ENCODE measurements around the gene ANKRD55. TPM values are rescaled to one million over a fixed set of nuclear protein-coding genes. Genes with fewer than 3 reads are reported as not detected.
A peak's percentile ranks its signal among the peaks of the same experiment; 100 is the strongest.
"Not testable (repeated sequence)": the region's sequence is repeated elsewhere in the genome, so short reads cannot be mapped to it uniquely, and the experiment has no call there.

ANKRD55 gene
- total RNA-seq, 1 donor from 2014 or later = 4.0 TPM

- DNase-seq (ENCODE audit: low read depth in 2 of 2) = no peak
Measured at GRCh38 chr5:56253924-56254323, 20.8 kb upstream of the ANKRD55 start.

DNA sequence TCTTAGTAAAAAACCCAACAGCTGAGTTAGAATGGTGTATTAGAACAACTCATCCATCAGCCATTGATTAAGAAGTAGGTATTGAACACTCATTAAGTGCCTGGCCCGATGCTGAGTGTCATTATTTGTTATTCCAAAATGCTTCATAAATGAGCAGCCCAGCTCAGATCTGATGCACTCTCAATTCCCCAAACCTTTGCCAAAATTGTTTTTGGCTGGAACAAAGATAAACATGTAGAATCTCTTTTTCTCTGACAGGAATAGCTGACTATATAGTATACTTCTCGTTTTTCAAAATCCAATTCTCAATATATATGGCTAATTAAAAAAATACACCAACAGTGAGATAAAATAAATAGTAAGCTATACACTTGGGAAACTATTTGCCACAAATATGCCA is 20.0 kb upstream of the ANKRD55 start:
- no peak for DNase-seq (ENCODE audit: low read depth in 2 of 2)

DNA sequence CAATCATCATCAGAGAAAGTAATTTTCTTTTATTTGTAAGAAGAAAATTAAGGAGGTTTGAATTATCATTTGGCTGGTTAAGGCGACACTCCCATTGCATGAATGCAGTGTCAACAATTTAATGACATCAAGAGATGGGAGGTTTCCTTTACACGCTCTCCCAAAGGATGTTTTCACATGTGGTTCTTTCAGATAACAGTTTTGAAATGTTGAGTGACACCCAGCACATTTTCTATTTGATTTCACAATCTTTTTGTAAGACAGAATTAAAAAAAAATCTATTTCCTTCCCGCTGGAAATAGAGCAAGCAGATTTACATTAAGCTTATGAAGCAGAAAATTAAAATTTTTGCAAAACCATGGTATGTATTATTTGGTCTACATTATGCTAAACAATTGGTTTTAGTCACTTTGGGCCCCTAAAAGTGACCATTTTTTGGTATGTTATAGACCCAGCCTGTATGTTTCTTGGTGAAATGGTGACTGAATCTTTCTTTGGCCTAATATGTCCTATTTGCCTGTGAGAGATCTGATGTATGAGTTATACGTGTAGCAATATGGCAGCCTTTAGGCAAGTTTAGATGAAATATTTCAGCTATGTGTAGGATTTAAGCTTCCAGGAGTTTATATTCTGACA is 18.9 kb upstream of the ANKRD55 start:
- DNase-seq (ENCODE audit: low read depth in 2 of 2) = peak; percentile 83 to 95

DNA sequence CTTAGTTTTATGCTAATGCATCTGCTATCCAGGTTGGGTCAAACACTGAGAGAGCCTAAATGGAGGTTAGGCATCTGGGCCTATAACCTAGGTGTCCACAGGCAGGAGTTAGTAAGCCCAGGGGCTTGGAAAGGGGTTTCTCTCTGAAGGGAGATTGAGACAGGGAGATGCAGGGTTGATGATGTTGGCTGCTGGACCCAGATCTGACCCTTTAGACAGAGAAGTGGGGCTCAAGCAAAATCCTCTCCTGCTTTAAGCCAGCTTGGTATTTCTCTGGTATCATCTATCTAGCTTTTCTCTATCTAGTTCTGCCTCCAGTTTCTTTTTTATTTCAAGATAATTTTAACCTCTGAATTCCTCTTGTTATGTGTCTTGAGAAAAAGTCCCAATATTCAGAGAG is 18.3 kb upstream of the ANKRD55 start:
- DNase-seq (ENCODE audit: low read depth in 2 of 2) = no peak

GRCh38 chr5:56250011-56250410 is 16.9 kb upstream of the ANKRD55 start:
- no peak for DNase-seq (ENCODE audit: low read depth in 2 of 2)

DNA sequence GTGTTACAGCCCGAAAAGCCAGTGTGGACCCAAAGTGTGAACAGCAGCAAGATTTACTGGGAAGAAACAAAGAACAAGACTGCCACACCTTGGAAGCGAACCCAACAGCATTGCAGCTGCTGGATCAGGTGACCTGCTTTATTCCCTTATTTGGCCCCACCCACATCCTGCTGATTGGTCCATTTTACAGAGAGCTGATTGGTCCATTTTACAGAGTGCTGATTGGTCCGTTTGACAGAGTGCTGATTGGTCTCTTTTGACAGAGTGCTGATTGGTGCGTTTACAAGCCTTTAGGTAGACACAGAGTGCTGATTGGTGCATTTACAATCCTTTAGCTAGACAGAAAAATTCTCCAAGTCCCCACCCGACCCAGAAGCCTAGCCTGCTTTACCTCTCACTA is 16.0 kb upstream of the ANKRD55 start:
- DNase-seq (ENCODE audit: low read depth in 2 of 2) = not testable (repeated sequence)

DNA sequence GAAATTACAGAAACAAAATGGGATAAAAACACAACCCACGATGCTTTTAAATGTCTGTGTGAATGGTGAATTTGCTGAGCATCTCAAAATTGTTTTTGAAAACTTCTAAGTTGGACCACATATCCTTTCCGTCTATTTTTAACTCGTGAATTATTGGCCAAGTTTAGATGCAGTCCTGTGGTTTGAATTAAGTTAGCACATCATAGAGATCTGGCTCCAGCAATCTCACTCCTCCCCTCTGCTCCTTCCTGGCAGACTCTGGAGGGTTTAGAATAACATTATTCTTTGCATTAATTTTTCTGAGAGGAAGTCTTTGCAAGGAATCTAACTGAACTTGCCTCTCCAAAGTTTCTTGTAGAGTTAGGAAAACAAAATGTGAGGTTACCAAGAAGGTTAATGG is 14.5 kb upstream of the ANKRD55 start:
- no peak for DNase-seq (ENCODE audit: low read depth in 2 of 2)

DNA sequence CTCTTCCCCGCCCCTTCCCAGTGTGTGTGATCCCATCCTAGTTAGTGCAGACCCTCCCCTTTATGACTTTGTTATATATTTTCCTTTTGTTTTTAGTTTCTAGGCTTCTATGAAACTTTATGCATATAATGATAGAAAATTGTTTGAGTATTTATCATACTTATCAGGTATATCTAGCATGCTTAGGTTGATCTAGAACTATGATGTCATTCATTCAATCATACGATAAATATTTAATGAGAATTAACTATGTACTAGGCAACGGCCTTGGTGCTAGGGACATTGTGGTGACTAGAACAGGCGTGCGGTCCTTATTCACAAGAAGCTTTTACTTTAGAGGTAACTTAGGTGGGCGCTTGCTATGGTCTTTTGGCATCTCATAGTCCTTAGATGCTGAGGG is 13.6 kb upstream of the ANKRD55 start:
- no peak for DNase-seq (ENCODE audit: low read depth in 2 of 2)

GRCh38 chr5:56245481-56245880 is 12.4 kb upstream of the ANKRD55 start:
- DNase-seq (ENCODE audit: low read depth in 2 of 2) = no peak

GRCh38 chr5:56244627-56245026 is 11.5 kb upstream of the ANKRD55 start:
- no peak for DNase-seq (ENCODE audit: low read depth in 2 of 2)

DNA sequence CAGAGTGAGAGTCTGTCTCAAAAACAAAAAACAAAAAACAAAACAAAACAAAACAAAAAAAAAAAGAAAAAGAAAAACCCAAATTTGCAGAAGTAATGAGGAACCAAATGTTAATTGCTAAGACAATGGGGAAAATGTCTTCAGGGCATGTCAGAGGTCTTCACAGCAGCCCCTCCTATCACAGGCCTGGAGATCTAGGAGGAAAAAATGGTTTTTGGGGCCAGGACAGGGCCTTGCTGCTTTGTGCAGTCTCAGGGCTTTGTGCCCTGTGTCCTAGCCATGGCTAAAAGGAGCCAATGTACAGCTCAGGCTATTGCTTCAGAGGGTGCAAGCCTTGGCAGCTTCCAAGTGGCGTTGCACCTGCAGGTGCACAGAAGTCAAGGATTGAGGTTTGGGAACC is 9.1 kb upstream of the ANKRD55 start:
- not testable (repeated sequence) for DNase-seq (ENCODE audit: low read depth in 2 of 2)

DNA sequence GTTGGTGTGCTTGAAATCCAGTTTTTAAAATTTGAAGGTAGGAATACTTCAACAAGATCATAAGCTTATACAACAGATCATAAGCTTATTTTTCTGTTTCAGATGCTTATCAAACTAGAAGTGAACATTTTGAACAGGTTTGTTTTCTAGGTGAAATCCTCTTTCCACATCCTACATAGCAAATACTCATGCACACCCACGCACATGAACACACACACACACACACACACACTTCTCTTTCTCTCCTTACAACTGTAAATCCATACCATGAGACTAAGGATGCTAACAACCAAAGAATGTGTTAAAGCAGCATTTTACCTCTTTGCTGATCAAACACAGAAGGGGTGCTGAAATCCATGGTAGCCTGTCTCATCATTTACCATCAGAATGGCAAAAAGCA is 592 bp downstream of the ANKRD55 start:
- DNase-seq (ENCODE audit: low read depth in 2 of 2) = no peak

DNA sequence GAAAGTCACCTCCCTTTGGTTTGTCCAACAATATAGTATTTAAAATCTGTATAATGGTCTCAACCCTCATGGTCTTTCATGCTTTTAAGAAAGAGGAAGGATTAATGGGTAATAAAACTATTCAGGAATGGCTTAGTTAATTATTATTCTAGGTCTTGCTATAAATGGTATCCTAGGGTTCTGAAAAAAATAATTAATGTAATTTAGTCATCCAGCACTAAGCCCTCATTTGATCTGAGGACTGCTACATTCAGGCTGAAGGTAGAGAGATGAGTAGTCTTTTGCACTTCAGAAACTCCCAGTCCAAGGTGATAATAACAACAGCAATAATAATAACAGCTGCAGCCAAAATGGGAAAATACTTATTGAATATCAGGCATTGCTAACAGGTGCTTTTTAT is 2.6 kb downstream of the ANKRD55 start:
- DNase-seq (ENCODE audit: low read depth in 2 of 2) = no peak

DNA sequence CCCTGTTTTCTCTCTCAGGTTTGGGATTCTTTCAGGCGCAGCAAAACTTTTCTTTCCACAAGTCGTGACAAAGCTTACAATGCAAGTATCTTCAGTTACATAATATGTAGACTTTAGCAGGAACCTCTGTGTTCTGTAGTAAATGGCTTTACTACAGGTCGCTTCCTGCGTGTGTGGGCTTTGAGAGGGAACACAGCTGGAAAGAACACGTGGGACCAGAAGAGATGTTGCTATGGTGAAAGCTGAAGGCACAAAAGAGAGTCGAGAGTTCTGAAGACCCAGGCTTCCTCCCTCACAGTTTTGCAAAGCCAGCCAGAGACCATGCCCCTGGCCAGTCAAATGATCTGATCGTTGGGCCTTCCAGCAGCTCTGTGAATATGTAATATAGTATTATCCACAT is 4.0 kb downstream of the ANKRD55 start:
- no peak for DNase-seq (ENCODE audit: low read depth in 2 of 2)

DNA sequence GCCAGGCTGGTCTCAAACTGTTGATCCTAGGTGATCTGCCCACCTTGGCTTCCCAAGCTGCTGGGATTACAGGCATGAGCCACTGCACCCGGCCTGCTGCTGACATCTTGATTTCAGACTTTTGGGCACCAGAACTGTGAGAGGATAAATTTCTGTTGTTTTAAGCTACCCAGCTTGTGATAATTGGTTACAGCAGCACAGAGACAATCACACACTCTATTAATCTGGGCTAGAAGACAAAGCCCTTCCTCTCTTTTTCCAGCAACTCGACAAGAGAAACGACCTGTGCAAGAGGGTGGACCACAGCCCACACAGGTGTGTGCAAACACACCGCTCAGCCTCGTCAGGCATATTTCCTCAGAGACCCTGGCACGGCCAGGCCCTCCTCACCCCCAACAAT is 4.5 kb downstream of the ANKRD55 start:
- DNase-seq (ENCODE audit: low read depth in 2 of 2) = no peak

DNA sequence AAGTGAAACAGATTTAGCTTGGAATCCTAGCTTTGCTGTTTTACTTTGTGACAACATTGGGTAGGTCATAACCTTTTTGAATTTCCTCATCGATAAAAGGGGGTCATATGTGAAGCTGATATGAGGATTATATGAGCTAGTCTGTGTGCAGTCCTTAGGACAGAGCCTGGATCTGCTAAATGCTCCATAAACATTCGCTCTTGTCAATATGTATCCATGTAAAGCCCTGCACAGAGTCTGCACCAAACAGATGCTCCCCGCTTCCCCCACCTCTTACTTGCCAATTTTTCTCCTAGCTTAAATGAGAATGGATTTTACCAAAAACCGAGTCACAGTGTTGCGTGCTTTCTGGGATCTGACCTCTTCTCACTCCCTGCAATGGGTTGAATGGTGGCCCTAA is 5.4 kb downstream of the ANKRD55 start:
- DNase-seq (ENCODE audit: low read depth in 2 of 2) = no peak

DNA sequence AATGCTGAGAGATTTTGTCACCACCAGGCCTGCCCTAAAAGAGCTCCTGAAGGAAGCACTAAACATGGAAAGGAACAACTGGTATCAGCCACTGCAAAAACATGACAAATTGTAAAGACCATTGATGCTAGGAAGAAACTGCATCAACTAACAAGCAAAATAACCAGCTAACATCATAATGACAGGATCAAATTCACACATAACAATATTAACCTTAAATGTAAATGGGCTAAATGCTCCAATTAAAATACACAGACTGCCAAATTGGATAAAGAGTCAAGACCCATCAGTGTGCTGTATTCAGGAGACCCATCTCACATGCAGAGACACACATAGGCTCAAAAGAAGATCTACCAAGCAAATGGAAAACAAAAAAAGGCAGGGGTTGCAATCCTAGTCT is 9.8 kb downstream of the ANKRD55 start:
- DNase-seq (ENCODE audit: low read depth in 2 of 2) = not testable (repeated sequence)

DNA sequence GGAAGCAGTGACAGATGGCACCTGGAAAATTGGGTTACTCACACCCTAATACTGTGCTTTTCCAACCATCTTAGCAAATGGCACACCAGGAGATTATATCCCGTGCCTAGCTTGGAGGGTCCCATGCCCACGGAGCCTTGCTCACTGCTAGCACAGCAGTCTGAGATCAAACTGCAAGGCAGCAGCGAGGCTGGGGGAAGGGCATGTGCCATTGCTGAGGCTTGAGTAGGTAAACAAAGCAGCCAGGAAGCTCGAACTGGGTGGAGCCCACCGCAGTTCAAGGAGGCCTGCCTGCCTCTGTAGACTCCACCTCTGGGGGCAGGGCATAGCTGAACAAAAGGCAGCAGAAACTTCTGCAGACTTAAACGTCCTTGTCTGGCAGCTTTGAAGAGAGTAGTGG is 11.5 kb downstream of the ANKRD55 start:
- DNase-seq (ENCODE audit: low read depth in 2 of 2) = not testable (repeated sequence)

GRCh38 chr5:56215019-56215830 is 17.9 kb downstream of the ANKRD55 start:
- DNase-seq (ENCODE audit: low read depth in 2 of 2) = no peak

- DNase-seq (ENCODE audit: low read depth in 2 of 2) = peak in 1 of 2 donors; percentile 42
Measured at GRCh38 chr5:56213886-56214535, 19.1 kb downstream of the ANKRD55 start.

DNA sequence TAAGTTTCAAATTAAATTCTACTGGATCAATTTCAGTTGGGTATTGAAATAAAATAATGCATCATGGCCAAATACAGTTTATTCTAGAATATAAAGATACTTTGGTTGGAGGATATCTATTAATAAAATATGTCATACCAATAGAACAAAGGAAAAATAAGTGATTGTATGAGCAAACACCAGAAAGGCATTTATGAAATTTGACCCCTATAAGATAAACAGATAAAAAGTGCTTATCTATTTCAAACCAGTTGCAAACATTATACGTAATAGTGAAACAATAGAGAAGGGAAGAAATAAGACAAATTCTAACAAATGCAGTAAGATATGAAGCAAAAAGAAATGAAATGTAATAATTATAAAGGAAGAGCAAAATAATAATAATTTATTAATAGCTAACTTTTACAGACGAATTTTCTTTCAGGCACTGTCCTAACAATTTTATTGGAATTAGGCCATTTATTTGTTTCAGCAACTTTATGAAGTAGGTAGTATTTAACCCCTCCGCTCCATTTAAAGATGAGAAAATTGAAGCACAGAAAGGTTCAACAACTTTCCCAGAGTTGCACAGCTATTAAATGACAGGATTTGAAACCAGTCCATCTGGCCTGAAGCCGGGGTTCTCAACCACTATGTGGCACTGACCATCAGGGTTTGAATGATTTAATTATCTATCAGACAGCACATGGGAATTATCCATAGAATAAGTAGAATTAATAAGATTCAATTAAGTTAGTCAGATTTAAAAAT is 20.8 kb downstream of the ANKRD55 start:
- peak; percentile 47 to 70 for DNase-seq (ENCODE audit: low read depth in 2 of 2)

DNA sequence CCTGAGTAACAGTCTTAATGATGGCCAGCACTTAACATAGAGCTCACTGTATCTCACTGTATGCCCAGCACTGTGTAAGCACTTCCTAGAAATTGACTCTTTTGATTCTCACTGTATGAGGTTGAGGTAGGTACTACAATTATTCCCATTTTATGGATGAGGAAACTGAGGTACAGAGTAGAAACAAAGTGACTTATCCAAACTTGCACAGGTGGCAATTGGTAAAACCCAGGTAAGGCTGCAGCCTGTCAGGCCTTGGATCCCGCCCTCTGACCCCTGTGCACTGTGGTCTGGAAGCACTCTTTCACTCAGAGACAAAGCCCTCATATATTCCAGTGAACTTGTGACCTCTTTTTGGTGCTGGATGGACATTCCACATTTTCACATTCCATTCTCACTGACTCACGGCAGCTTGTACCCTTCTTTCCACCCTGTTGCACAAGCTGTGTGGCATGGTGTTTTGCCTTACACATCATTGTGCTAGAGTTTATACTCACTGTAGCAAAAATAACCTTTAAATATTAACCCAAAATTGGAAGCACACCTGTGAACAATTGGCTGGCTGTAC is 21.7 kb downstream of the ANKRD55 start:
- DNase-seq (ENCODE audit: low read depth in 2 of 2) = peak; percentile 92 to 98

Measured in dermis microvascular lymphatic vessel endothelial cell (primary cell).